Activated gamma-delta T cell treated with anti-CD3 and anti-CD28 coated beads, Interleukin-2, amount 50 U/mL, for 16 hours (primary cell): ENCODE results near the gene QSOX2.
"Not testable (repeated sequence)": the region's sequence is repeated elsewhere in the genome, so short reads cannot be mapped to it uniquely, and the experiment has no call there.

Experiments
- DNase-seq: peaks from one replicate; pipeline ENCODE4 v3.0.0-alpha.2; 2020; ENCODE audit warnings: low read depth

Gene QSOX2

DNA sequence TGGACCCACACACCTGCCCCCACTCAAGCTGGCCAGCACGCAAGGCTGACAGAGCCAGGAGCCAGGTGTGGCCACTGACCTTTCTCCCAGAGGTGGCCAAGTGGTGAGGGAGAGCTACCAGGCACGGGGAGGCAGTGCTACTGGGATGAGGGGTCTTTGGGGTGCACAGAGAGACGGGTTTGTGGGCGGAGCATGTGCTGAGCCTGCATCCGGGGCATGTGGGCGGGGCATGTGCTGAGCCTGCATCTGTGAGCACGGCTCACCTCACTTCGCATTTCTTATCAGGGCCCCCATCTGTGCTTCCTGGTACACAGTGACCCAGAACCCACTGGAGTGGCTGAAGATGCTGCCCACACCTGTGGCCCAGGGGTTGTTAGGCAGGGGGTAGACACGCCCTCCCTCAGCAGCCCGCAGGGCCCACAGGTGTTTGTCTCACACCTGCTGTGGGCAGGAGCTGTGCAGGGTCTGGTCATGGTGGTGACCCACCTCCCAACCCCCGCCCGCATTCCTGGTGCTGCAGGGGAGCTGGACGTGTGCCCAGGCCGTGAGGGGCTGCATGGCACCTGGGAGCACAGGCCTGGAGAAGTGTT, 36.8 kb upstream of the QSOX2 start:
- no peak for DNase-seq

DNA sequence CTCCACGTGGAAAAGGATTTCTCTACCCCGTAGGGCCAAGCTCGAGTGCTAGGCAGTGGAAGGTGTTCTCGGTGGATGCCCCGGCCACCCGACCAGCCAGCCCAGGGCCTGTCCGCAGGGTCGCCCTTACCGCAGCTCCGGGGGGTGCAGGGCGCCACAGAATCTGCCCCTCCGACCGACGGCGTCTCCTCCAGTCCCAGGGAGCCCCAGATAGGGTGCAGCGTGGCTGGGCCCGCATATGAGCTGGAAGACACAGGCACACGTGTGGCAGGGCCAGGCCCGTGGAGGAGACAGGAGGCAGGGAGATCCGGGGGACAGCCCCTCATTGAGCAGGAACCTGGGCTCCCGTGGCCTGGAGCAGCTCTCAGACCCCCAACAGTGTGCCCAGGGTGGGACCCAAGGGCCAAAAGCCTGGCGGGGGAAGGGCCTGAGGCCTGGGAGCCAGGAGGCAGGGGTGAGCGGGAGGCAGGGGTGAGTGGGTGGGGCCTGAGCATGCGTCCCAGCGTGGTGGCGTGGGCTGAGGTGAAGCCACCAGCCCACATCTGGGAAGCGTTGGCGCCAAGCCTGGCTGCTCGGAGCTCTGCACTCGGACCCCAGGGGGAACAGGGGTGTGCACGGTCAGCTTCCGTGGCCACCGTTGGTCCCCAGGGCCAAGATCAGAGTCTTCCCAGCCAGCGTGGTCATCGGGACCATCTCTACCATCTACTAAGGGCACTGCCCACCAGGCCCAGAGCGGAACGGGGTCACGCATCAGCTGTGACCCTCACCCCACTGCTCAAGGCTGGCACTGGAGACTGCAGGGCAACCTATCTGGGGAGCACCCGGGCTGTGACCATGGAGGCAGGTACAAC, 36.0 kb upstream of the QSOX2 start:
- no peak for DNase-seq

DNA sequence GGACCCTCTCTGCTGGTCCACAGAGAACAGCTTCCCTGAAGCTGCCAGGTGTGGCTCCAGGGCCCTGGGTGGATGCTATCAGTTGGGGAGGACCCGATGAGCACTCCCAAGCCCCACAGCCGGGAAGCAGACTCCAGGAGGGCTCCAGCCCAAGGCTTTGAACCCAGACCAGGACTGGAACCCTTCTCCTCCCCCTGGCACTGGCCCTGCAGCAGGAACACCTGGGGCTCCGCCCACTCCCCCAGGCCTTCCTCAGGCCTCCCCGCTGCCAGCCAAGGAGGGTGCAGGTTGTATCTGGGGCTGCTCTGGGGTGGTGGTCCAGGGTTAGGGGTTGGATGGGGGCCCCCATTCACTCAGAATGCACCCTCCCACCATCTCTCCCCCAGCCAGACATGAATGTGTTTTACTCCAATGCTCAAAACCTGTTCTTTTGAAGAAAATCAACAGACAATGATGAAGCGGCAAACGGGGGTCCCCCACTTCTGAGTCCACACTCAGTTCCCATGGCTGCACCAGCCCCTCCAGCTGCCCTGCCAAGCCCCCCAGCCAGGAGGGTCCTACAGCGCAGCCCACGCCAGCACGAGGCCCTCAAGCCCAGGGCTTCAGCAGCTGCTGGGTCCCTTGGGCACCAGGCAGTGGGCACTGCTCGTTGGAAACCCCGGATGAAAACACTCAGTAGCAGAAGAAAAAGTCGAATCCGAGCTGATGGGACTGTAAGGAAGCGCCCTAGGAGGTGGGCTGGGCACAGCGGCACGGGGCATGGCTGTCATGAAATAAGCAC, 35.1 kb upstream of the QSOX2 start:
- no peak for DNase-seq

DNA sequence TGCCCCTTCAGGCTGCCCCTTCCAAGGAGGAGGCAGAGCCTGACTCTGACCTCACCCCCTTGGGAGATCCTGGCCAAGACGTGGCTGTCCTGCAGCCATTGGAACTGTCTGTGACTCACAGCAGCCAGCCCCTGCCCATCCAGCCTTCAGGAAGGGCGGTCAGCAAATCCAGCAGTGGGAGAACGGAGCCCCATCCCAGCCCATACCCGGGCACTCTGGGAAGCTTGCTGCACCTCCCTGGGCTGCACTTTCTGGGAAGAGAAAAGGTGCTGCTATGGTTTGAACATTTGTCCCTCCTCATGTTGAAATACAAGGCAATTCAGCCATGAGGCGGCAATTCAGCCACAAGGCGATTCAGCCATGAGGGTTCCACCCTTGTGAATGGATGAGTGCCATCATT, 33.9 kb upstream of the QSOX2 start:
- DNase-seq: no peak

DNA sequence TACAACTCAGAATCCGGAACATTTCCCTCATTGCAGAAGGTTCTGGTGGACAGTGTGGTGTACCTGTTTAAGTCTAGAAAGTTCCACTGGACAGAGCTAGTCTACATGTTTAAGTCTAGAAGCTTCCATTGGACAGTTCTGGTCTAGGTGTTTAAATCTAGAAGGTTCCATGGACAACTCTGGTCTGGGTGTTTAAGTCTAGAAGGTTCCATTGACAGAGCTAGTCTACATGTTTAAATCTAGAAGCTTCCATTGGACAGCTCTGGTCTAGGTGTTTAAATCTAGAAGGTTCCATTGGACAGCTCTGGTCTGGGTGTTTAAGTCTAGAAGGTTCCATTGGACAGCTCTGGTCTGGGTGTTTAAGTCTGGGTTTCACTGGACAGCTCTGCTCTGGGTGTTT, 33.3 kb upstream of the QSOX2 start:
- no peak for DNase-seq

DNA sequence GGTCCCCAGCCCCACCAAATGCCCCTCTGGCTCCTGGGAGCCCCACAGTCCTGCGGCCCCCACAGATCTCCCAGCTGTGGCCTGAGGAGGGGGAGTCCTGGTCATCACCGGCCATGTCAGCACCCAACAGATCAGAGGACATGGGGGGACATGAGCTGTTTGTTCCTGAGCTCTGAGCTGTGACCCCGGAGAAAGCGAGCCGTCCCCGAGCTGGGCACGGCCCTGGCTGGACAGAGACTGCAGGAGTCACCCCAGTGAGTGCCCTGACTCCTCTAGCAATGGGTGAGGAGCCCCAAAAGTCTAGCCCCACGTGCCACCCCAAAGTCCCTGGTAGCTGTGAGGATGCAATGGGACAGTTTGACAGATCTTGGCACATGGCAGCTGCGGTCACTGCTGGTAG, 32.6 kb upstream of the QSOX2 start:
- no peak for DNase-seq

DNA sequence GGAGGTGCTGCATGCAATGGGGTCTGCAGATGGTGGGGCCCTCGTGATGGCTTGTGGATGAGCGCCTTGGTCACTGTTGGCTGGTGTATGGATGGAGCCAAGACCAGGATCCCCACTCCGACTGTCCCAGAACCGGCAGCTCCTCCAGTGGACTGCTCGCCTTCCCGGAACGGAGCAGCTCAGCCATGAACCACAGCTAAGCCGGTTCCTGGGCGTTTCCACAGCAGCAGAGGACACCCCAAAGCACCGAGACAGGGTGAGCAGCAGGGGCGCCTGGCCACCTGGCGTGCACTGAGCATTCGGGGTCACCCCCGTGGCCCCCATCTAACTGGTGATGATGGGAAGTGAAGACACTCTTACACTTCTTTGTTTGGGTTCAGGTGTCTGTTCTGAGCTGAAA, 32.1 kb upstream of the QSOX2 start:
- DNase-seq: no peak

DNA sequence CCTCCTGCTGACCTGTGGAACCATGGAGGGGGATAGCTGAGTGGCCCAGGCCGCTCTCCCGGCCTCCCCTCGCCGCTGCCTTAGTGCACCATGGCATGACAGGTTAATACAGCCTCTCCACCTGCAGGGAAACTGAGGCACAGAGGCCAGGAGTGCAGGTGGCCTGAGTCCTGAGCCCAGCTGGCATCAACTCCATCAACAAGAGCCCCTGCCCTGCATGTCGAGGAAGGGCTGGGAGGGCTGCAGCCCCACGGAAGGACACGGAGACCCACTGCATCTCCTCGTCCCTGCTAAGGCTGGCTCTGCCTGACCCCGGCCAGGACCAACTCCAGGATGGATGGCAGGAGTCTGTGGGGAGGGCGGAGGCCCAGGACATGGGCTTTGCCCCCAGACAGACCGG, 31.1 kb upstream of the QSOX2 start:
- DNase-seq: no peak

DNA sequence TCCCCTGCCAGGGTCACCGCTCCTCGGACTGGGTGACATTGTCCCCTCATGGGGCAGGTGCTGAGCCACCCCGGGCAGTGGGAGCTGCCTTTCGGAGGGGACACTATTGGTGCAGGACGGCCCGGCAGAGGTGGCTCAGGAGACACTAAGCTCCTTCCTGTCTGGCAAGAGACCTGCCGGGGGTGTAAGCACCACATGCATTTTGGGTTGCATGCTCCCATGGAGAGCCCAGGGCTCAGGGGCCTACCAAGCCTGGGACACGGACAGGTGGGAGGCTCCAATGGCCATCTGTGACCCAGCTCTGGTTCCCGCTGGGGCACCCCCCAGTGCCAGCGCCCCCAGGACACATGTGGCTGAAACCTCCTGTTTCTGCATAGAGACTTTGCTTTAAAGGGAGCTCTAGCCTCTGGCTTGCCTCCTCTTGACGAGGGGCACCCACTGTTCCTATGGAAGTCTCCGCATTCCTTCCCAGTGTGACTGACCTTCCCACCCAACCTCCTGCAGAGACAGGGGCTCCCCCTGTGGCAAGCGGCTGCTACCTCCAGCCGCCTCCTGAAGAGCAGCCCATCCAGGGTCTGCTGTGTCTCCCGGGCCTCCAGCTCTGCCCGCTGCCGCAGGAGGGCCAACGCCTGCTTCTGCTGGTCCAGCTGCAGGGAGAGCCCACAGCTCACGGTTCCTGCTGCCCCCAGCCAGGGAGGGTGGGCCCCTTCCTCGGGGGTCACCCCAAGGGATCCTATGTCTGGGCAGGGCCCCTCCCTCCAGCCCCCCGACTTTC, 30.2 kb upstream of the QSOX2 start:
- DNase-seq: no peak

DNA sequence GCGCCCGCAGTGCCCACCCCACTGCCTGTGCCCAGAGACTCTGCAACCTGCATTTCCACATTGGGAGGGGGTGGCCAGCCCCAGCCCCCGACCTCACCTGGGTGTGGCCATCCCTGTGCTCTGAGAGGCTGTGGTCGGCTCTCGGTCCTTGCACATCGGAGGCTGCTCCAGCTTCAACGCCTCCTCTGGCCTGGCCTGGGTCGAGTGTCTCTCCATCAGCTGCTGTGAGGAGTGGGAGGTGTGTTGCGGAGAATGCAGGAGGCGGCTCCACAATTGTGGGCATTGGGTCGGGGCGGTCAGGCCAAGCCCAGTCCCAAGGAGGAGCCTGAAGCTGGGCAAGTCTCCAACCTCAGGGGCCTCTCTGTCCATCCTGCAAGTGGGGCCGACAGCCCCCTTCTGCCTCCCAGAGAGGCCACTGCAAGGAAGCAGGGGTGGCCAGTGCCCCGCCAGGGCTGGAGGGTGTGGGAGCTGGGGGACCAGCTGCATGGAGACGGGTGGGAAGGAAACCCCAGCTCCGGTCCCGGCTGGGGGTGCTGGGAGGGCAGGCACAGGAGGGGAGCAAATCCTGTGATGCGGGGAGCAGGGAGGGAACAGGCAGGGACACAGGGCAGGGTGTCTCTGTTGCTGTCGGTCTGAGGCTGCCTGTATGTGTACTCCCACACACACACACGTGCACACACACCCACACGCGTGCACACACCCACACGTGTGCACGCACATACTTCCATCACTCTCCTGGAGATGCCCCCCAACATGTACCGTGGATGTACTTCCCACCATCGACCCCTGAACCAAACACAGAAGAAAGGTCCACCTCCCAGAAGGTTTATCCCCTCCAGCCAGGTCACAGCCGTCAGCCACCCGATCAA, 29.4 kb upstream of the QSOX2 start:
- no peak for DNase-seq

DNA sequence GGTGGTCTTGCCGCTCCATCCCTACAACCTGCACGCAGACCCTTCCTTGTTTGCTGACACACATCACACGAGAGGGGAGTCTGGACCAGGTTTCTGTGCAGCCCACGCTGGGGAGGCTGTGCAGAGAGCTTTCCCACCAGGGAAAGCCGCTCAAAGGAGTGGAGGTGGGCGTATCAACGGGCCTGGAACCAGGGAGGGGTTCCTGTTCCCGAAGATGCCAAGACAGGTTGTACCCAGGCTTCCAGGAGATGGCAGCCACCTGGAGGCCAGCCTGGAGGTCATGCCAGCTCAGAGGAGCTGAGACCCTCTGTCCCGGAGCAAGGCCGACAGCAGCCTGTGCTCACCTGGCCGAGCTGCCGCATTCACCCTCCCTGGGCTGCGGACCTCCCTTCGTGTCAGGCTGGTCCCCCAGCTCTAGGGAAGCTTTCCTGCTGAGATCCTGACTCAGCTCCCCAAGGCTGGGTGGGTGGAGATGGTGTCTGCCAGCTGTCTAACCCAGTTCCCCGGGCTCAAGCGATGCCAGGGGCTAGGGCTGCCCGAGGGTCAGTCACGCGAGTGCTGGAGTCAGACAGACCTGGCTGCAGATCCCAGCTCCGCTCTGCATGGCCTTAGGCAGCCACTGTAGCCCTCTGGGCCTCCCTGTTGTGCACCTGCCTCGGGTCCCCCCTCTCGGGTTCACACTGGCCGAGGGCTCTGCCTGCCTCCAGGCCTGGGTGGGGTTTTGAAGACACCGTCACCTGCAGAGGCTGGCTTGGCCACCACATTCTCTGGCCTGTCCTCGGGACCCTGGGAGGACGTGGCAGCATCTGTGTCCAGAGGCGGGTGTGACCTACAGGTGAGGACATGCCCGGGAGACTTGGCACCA, 28.5 kb upstream of the QSOX2 start:
- no peak for DNase-seq

DNA sequence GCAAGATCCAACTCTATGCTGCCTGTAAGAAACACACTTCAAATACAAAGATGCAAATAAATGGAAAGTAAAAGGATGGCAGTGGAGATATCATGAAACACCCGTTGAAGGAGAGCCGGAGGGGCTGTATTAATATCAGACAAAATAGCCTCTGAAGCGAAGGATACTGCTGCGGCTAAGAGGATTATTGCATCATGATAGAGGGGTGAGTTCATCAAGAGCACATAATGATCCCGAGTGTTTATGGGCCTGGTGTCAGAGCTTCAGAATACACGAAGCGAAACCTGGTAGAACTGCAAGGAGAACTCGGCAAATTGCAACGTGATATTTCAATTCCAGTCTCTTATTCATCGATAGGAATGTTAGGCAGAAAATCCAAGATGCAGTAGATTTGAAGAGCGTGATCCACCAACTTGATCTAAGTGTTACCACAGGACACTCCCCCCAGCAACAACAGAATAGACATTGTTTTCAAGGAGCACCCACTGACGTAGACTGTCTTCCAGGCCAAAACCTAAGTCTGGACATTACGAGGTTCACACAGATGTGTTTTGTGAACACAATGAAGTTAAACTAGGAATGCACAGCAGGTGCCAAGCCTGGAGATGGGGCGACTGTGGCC, 27.7 kb upstream of the QSOX2 start:
- no peak for DNase-seq

DNA sequence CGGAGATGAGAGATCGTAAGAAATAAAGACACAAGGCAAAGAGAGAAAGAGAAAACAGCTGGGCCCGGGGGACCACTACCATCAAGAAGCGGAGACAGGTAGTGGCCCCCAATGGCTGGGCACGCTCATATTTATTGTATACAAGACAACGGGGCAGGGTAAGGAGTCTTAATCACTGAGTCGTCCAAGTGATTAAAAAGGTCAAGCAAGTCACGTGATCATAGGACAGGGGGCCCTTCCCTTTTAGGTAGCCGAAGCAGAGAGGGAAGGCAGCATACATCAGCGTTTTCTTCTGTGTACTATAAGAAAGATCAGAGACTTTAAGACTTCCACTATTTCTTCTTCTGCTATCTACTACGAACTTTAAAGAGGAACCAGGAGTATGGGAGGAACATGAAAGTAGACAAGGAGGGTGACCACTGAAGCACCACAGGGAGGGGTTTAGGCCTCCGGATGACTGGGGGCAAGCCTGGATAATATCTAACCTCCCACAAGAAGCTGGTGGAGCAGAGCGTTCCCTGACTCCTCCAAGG, 24.6 kb upstream of the QSOX2 start:
- no peak for DNase-seq

DNA sequence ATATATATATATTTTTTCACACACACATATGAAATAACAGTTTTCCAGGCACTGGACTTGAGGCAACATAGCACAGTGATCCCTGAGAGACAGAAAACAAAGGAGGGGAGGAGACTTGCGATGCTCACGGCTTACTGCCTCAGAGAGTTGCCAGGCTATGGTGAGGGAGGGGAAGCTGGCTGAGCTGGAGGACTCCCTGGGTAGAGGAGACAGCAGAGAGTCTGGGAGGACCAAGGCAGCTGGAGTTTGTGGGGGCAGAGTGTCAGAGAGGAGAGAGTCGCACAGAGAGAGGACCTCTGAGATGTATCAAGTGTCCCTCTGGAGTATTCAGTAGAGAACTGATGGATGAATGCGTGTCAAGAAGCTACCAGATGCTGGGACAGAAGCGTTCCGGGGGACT, 23.1 kb upstream of the QSOX2 start:
- DNase-seq: no peak

DNA sequence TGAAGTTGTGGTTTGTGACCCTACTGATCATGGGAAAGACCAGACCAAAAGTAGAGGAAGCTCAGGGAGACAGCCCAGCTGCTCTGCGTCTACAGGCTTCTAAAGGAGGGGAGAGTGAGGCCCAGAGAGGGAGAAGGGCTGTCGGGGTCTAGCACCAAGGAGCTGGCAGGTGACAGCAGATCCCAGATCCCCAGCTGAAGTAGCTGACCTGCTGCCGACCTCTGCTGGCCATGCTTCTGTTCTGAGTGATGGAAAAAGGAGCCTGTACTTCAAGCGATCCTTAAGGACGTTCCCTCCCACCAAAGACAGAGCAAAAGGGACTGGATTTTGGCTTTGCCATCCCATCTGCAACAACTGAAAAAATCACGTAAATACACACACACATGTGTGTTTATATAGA, 22.7 kb upstream of the QSOX2 start:
- no peak for DNase-seq

DNA sequence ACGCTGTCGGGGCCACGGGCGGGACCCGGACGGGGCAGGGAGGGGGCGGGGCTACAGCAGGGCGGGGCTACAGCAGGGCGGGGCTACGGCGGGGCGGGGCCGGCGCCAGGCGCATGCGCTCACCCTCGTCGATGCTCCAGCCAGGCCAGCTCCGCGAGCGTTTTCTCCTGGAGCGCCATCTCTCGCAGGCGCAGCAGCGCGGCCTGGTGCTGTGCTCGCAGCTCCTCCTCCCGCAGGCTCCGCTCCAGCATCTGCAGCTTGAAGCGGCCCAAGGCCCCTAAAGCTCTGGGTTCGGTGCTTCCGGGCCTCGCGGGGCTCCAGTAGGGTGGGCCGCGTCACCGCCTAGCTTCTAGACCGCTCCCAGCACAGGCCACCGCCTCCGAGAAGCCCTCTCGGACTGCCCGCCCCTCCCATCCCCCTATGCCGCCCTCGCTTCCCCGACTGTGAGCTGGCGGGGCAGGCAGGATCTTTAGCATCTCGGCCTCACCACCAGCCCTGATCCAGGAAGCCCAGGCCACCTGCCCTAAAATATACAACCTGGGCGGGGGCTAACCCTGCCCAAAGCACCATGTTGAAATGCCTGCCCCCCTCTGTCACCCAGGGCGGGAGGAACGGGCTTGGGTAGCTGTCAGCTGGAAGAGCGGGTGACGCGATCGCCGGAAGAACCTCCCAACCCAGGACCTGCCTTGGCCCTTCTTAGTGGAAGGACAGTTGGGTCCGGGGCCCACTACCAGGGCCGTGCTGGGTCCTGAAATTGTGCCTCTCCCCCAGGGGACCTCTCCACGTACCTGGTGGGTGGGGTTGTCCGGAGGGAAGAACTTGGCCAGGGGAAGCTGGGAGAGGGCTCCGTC, 21.9 kb upstream of the QSOX2 start:
- DNase-seq: peak; percentile 73

DNA sequence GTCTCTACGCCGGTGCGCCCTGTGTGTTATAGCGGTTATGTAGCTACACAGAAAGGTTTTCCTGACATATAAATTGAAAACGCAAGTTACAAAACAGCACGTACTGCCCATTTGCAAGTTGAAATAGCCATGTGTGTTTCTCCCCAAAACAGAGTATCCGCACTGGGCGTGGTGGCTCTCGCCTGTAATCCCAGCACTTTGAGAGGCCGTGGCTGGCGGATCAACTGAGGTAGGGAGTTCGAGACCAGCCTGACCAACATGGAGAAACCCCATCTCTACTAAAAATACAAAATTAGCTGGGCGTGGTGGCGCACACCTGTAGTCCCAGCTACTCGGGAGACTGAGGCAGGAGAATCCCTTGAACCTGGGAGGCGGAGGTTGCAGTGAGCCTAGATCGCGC, 21.0 kb upstream of the QSOX2 start:
- not testable (repeated sequence) for DNase-seq

DNA sequence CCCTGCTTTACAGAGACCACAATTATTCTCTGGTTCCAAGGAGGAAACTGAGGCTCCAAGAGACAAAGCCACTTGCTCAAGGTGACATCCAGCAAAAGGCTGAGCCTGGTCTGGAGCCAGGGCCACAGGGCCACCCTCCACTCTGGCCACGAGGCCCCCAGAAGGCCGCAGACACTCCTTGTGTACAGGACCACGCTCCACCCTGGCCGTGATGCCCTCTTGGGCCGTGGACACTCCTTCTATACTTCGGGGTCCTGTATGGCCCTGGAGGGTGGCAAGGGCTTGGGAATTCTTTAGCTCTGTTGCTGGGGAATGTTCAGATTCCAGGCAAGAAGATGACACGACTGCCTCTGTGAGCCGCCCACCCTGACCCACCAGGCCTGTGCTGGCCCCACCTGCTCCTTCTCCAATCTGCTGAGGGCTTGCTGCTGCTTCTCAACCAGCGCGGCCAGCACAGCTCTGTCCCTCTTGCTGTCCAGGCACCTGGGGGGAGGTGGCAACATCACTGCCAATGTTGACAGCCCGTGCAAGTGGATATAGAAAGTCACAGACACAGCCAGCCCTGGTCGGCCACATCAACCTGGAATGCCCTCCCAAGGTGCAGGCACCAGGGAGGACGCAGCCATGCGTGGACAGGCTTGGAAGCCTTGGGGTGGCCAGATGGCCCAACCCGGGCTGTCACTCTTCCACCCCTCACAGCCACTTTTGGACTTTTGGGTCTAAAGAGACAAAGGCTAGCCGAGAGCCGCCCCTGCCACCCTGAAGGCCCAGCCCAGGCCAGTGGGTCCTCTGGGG, 20.1 kb upstream of the QSOX2 start:
- no peak for DNase-seq
